OCI-LY7 (cell line): ENCODE results near the gene ACTRT2. TPM values are rescaled to one million over a fixed set of nuclear protein-coding genes. Genes with fewer than 3 reads are reported as not detected.

Experiments
- BruUV-seq: library from RNA; stranded (reverse); fragments of 400-500 nt; replicated peaks from 2 replicates; lab custom pipeline; 2021; lab: Mats Ljungman, UMichigan
- CTCF ChIA-PET: fragments of 300-600 bp; sonication (Branson Sonifier 250); formaldehyde crosslinking; loops from one replicate; lab custom pipeline; 2022; ENCODE audit warnings: antibody characterized with exemption; ENCODE audit not compliant: unreplicated experiment; lab: Charles Lee
- POLR2A ChIA-PET: fragments of 300-600 bp; sonication (Branson Sonifier 250); formaldehyde crosslinking; loops from one replicate; lab custom pipeline; 2022; ENCODE audit warnings: antibody characterized with exemption; lab: Charles Lee
- DNase-seq: peaks from one replicate; pipeline ENCODE4 v3.0.0-alpha.2; 2015; ENCODE audit warnings: low spot score
- H2AFZ ChIP-seq: fragments of 200-600 bp; sonication (generic), shearing (Covaris generic); 2 replicates; pipeline ENCODE4 v1.6.1; 2014; ENCODE audit warnings: mild to moderate bottlenecking, antibody characterized with exemption, low read length, moderate library complexity
- H3K27ac ChIP-seq: fragments of 200-600 bp; sonication (generic); 2 replicates; pipeline ENCODE4 v1.5.1; 2014; ENCODE audit warnings: mixed run types, low read depth, mild to moderate bottlenecking, moderate library complexity, low read length, inconsistent platforms; ENCODE audit not compliant: poor library complexity, severe bottlenecking
- H3K36me3 ChIP-seq: fragments of 200-600 bp; sonication (generic); 2 replicates; pipeline ENCODE4 v1.6.1; 2014; ENCODE audit warnings: mild to moderate bottlenecking, antibody characterized with exemption, low read length, moderate library complexity, mixed read lengths; ENCODE audit not compliant: insufficient read depth
- H3K4me1 ChIP-seq: fragments of 200-600 bp; sonication (generic); 2 replicates; pipeline ENCODE4 v1.5.1; 2014; ENCODE audit warnings: mild to moderate bottlenecking, low read length; ENCODE audit not compliant: insufficient read depth, poor library complexity, severe bottlenecking
- H3K4me2 ChIP-seq: fragments of 200-600 bp; sonication (generic); 2 replicates; pipeline ENCODE4 v1.6.1; 2014; ENCODE audit warnings: mild to moderate bottlenecking, low read length
- H3K4me3 ChIP-seq: fragments of 200-600 bp; sonication (generic); 2 replicates; pipeline ENCODE4 v1.5.1; 2014; ENCODE audit warnings: mild to moderate bottlenecking, low read depth, low read length; ENCODE audit not compliant: poor library complexity, severe bottlenecking
- H3K79me2 ChIP-seq: fragments of 200-600 bp; sonication (generic); 2 replicates; pipeline ENCODE4 v1.6.1; 2016; ENCODE audit warnings: low read depth, mild to moderate bottlenecking, low read length, moderate library complexity, mixed read lengths; ENCODE audit not compliant: insufficient read depth
- H3K9me2 ChIP-seq: fragments of 200-600 bp; sonication (generic); 2 replicates; pipeline ENCODE4 v1.6.1; 2016; ENCODE audit warnings: mild to moderate bottlenecking, low read length, mixed read lengths; ENCODE audit not compliant: insufficient read depth
- H3K9me3 ChIP-seq: fragments of 200-600 bp; sonication (generic); 2 replicates; pipeline ENCODE4 v1.6.1; 2014; ENCODE audit warnings: mild to moderate bottlenecking, mixed run types, low read length, mixed read lengths
- H4K20me1 ChIP-seq: fragments of 200-600 bp; sonication (generic); 2 replicates; pipeline ENCODE4 v1.6.1; 2014; ENCODE audit warnings: mild to moderate bottlenecking, antibody characterized with exemption, low read length, moderate library complexity, mixed read lengths; ENCODE audit not compliant: insufficient read depth
- EZH2phosphoT487 ChIP-seq: fragments of 200-600 bp; sonication (generic); IDR thresholded peaks from 2 replicates; pipeline ENCODE4 v1.6.1; 2018; ENCODE audit warnings: low read depth, borderline replicate concordance, mild to moderate bottlenecking, mixed run types, antibody characterized with exemption, low read length, moderate library complexity, mixed read lengths
- intact Hi-C: fragments of 100-400 bp; cut with micrococcal nuclease; formaldehyde crosslinking; loops from one replicate; pipeline ENCODE4 v1.10.0; 2022; ENCODE audit not compliant: unreplicated experiment
- total RNA-seq, 2 experiments: library from RNA; depleted of rRNA in 1 of 2; stranded (reverse); fragments of >200 nt in 1 of 2; shearing (Covaris generic) in 1 of 2; gene quantifications; 2 replicates each; pipeline ENCODE4 v1.2.3, GENCODE V29; 2014 to 2022
- TF ChIP-seq, protein P1 (sequence below): fragments of 200-600 bp; sonication (generic); conservative IDR thresholded peaks from 2 replicates; pipeline ENCODE4 v1.5.1; 2014; ENCODE audit warnings: mild to moderate bottlenecking, antibody characterized with exemption, low read length, moderate library complexity, mixed read lengths

The ACTRT2 gene
- total RNA-seq, 2 experiments from 2014 or later, result not detected

GRCh38 chr1:3042481-3042880 lies 21.2 kb downstream of the ACTRT2 start:
- Histone ChIP-seq H3K9me3 (no peaks in the 10 kb centered on the region), H3K4me1 (peaks cover 7% of the 10 kb centered on the region), H4K20me1 (no peaks in the 10 kb centered on the region), H3K4me2 (peak overlapping the region; percentile 30; the same call in 1 of the 2 replicates), H3K79me2 (no peaks in the 10 kb centered on the region), H3K27ac (no peak overlapping the region), H3K9me2 (no peaks in the 10 kb centered on the region), H2AFZ (no peak overlapping the region), H3K4me3 (no peak overlapping the region), H3K36me3 (no peaks in the 10 kb centered on the region)
- CTCF ChIA-PET, result interaction anchor here (0.6 kb wide), 1 partner anchor 306 kb away, joined by 4 read pairs; no protein-coding TSS in a partner anchor
- intact Hi-C loops, result no loop called here
- TF ChIP-seq, protein P1, sequence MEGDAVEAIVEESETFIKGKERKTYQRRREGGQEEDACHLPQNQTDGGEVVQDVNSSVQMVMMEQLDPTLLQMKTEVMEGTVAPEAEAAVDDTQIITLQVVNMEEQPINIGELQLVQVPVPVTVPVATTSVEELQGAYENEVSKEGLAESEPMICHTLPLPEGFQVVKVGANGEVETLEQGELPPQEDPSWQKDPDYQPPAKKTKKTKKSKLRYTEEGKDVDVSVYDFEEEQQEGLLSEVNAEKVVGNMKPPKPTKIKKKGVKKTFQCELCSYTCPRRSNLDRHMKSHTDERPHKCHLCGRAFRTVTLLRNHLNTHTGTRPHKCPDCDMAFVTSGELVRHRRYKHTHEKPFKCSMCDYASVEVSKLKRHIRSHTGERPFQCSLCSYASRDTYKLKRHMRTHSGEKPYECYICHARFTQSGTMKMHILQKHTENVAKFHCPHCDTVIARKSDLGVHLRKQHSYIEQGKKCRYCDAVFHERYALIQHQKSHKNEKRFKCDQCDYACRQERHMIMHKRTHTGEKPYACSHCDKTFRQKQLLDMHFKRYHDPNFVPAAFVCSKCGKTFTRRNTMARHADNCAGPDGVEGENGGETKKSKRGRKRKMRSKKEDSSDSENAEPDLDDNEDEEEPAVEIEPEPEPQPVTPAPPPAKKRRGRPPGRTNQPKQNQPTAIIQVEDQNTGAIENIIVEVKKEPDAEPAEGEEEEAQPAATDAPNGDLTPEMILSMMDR, result no peak
- TF ChIP-seq EZH2phosphoT487, result no peak
- POLR2A ChIA-PET, result no interaction called here
- DNase-seq, result peak; percentile 7
- BruUV-seq, result no TSS peak

GRCh38 chr1:3049164-3049563 lies 27.9 kb downstream of the ACTRT2 start:
- POLR2A ChIA-PET, result no interaction called here

DNA sequence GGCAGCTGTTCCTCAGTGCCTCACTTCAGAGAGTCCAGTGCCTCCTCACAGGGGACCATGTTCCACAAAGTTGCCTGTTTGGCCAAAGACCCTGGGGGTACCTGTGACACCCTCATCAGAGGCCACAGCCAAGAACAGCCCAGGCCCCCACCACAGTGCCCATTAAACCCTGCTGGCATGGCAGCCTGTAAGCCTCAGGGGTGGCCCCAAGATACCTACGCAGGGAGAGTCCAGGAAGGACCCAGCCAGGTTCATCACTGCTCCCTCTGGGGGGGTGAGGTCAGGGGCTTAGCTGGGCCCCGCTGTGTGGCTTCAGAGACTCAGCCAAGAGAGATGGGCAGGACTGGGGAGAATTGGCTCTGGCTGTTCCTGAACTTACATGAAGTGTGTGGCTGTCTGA lies 28.6 kb downstream of the ACTRT2 start:
- Histone ChIP-seq H3K9me2 (no peaks in the 10 kb centered on the region), H3K36me3 (no peaks in the 10 kb centered on the region), H3K79me2 (no peaks in the 10 kb centered on the region), H3K4me2 (no peak overlapping the region), H3K4me3 (no peak overlapping the region), H4K20me1 (no peaks in the 10 kb centered on the region), H3K4me1 (no peaks in the 10 kb centered on the region), H3K27ac (no peak overlapping the region), H2AFZ (no peak overlapping the region), H3K9me3 (no peaks in the 10 kb centered on the region)
- CTCF ChIA-PET, result no interaction called here
- no TSS peak for BruUV-seq
- intact Hi-C loops, result no loop called here
- no peak for DNase-seq
- TF ChIP-seq EZH2phosphoT487, result no peak
- TF ChIP-seq, protein P1, result no peak
- POLR2A ChIA-PET, result no interaction called here

More at GRCh38 chr1:3049164-3049563, 27.9 kb downstream of the ACTRT2 start:
- no peak overlapping the region for H3K4me2 ChIP-seq
- no peaks in the 10 kb centered on the region for H3K9me3 ChIP-seq
- H3K4me1 ChIP-seq, result no peaks in the 10 kb centered on the region
- no peak for DNase-seq
- no peak overlapping the region for H3K27ac ChIP-seq
- TF ChIP-seq, protein P1, result no peak
- no peak for TF ChIP-seq EZH2phosphoT487
- intact Hi-C loops, result no loop called here
- no peak overlapping the region for H2AFZ ChIP-seq
- H3K79me2 ChIP-seq, result no peaks in the 10 kb centered on the region
- CTCF ChIA-PET, result no interaction called here
- H3K9me2 ChIP-seq, result no peaks in the 10 kb centered on the region
- no peak overlapping the region for H3K4me3 ChIP-seq
- H4K20me1 ChIP-seq, result no peaks in the 10 kb centered on the region
- BruUV-seq, result no TSS peak
- no peaks in the 10 kb centered on the region for H3K36me3 ChIP-seq
